Measurements from ENCODE around the gene ALDH4A1.
"Not testable (repeated sequence)": the region's sequence is repeated elsewhere in the genome, so short reads cannot be mapped to it uniquely, and the experiment has no call there.

Gene ALDH4A1

GRCh38 chr1:18879215-18879790, 23.1 kb downstream of the ALDH4A1 start:
- DNase-seq: no peak

- no peak for DNase-seq
Measured at GRCh38 chr1:18878538-18879214, 23.7 kb downstream of the ALDH4A1 start.

- DNase-seq: no peak
Measured at GRCh38 chr1:18877282-18877681, 25.1 kb downstream of the ALDH4A1 start.

- no peak for DNase-seq
Measured at GRCh38 chr1:18876210-18876609, 26.1 kb downstream of the ALDH4A1 start.

GRCh38 chr1:18875796-18876128, 26.6 kb downstream of the ALDH4A1 start:
- DNase-seq: no peak

- DNase-seq: peak in 55 of 56 donors; percentile 13 to 87 (median 52)
Measured at GRCh38 chr1:18875107-18875795, 27.1 kb downstream of the ALDH4A1 start.

GRCh38 chr1:18874600-18874999, 27.8 kb downstream of the ALDH4A1 start:
- no peak for DNase-seq

- no peak for DNase-seq
Measured at GRCh38 chr1:18874036-18874435, 28.3 kb downstream of the ALDH4A1 start.

GRCh38 chr1:18872071-18872611, 30.2 kb downstream of the ALDH4A1 start:
- DNase-seq: no peak

GRCh38 chr1:18871401-18872070, 30.8 kb downstream of the ALDH4A1 start:
- DNase-seq: no peak

GRCh38 chr1:18870957-18871356, 31.4 kb downstream of the ALDH4A1 start:
- no peak for DNase-seq

- not testable (repeated sequence) for DNase-seq
Measured at GRCh38 chr1:18870595-18870865, 31.8 kb downstream of the ALDH4A1 start.

- no peak for DNase-seq
Measured at GRCh38 chr1:18869847-18870594, 32.3 kb downstream of the ALDH4A1 start.

- peak in 7 of 56 donors; percentile 10 to 54 (median 19) for DNase-seq
Measured at GRCh38 chr1:18868801-18869424, 33.4 kb downstream of the ALDH4A1 start.

GRCh38 chr1:18868354-18868753, 34.0 kb downstream of the ALDH4A1 start:
- DNase-seq: no peak

GRCh38 chr1:18866846-18867245, 35.5 kb downstream of the ALDH4A1 start:
- no peak for DNase-seq

- DNase-seq: no peak
Measured at GRCh38 chr1:18866314-18866713, 36.0 kb downstream of the ALDH4A1 start.

GRCh38 chr1:18865176-18865575, 37.2 kb downstream of the ALDH4A1 start:
- no peak for DNase-seq

- no peak for DNase-seq
Measured at GRCh38 chr1:18861590-18861989, 40.8 kb downstream of the ALDH4A1 start.

- no peak for DNase-seq
Measured at GRCh38 chr1:18861082-18861481, 41.3 kb downstream of the ALDH4A1 start.

- DNase-seq: no peak
Measured at GRCh38 chr1:18859560-18859959, 42.8 kb downstream of the ALDH4A1 start, which contains the start of gene TAS1R2. TSS of gene TAS1R2 (minus strand) at chr1:18859660. CDS start at chr1:18859660, 0 bp downstream.

All from amygdala (tissue), 56 donors.